IPS-20b (cell line): ENCODE data around the gene SRRM3.
"Not testable (repeated sequence)": the region's sequence is repeated elsewhere in the genome, so short reads cannot be mapped to it uniquely, and the experiment has no call there.

Experiments used
- H3K27ac ChIP-seq: one replicate; pipeline ENCODE4 v1.5.1; 2013; ENCODE audit warnings: low read length
- H3K27me3 ChIP-seq: 2 replicates; pipeline ENCODE4 v1.6.1; 2013; ENCODE audit warnings: mild to moderate bottlenecking, low read length, inconsistent platforms; ENCODE audit not compliant: insufficient read depth
- H3K36me3 ChIP-seq: 2 replicates; pipeline ENCODE4 v1.6.1; 2013; ENCODE audit warnings: low read depth, mild to moderate bottlenecking, inconsistent platforms, low read length, moderate library complexity; ENCODE audit not compliant: insufficient read depth
- H3K4me1 ChIP-seq: 2 replicates; pipeline ENCODE4 v1.6.1; 2013; ENCODE audit warnings: mild to moderate bottlenecking, control low read depth, inconsistent platforms, low read length, moderate library complexity; ENCODE audit not compliant: insufficient read depth
- H3K4me3 ChIP-seq: 2 replicates; pipeline ENCODE4 v1.5.1; 2013; ENCODE audit warnings: mild to moderate bottlenecking, low read length, inconsistent platforms
- H3K9ac ChIP-seq: 2 replicates; pipeline ENCODE4 v1.6.1; 2013; ENCODE audit warnings: low read depth, mild to moderate bottlenecking, inconsistent platforms, low read length, moderate library complexity
- H3K9me3 ChIP-seq: 2 replicates; pipeline ENCODE4 v1.6.1; 2013; ENCODE audit warnings: mild to moderate bottlenecking, low read depth, low read length, inconsistent platforms; ENCODE audit not compliant: insufficient read depth

The SRRM3 gene

GRCh38 chr7:76268376-76268775 lies 66.7 kb downstream of the SRRM3 start:
- no peak overlapping the region for H3K9ac ChIP-seq
- H3K36me3 ChIP-seq: no peaks in the 10 kb centered on the region
- H3K4me1 ChIP-seq: peaks cover 19% of the 10 kb centered on the region
- no peaks in the 10 kb centered on the region for H3K9me3 ChIP-seq
- no peak overlapping the region for H3K27ac ChIP-seq
- H3K4me3 ChIP-seq: no peak overlapping the region
- H3K27me3 ChIP-seq: peaks cover 28% of the 10 kb centered on the region

- no peak overlapping the region for H3K27ac ChIP-seq
- peak overlapping the region; percentile 27; the same call in 1 of the 2 replicates for H3K9ac ChIP-seq
- H3K4me3 ChIP-seq: no peak overlapping the region
- H3K27me3 ChIP-seq: peaks cover 37% of the 10 kb centered on the region
- peaks cover 19% of the 10 kb centered on the region for H3K4me1 ChIP-seq
- no peaks in the 10 kb centered on the region for H3K9me3 ChIP-seq
- no peaks in the 10 kb centered on the region for H3K36me3 ChIP-seq
Measured at GRCh38 chr7:76269895-76270294, 68.2 kb downstream of the SRRM3 start.

DNA sequence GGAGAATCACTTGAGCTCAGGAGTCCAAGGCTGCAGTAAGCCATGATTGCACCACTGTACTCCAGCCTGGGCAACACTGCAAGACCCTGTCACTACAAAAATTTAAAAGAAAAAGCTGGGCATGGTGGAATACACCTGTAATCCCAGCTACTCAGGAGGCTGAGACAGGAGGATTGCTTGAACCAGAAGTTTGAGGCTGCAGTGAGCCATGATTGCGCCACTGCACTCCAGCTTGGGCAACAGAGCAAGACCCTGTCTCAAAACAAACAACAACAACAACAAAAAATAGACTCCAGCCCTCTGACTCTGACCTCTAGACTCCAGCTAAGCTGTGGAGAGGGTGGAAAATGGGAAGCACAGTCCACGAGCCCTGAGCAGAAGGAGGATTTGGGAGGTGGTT lies 69.7 kb downstream of the SRRM3 start:
- Histone ChIP-seq H3K4me1 (peaks cover 19% of the 10 kb centered on the region), H3K27me3 (peaks cover 40% of the 10 kb centered on the region)
- not testable (repeated sequence) for H3K9me3 ChIP-seq, H3K4me3 ChIP-seq, H3K27ac ChIP-seq, H3K36me3 ChIP-seq, H3K9ac ChIP-seq

DNA sequence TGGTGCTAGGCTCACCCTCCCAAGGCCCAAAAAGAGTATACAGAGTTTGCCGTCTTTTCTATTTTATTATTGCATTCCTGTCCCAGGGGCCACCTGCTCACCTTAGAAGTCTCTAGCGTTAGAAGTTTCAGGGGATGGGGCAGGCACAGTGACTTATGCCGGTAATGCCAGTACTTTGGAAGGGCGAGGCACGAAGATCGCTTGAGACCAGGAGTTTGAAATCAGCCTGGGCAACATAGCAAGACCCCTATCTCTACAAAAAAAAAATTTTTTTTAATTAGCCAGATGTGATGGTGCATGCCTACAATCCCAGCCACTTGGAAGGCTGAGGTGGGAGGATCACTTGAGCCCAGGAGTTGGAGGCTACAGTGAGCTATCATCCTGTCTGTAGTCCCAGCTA lies 70.4 kb downstream of the SRRM3 start:
- Histone ChIP-seq H3K36me3 (no peaks in the 10 kb centered on the region), H3K4me3 (no peak overlapping the region), H3K27me3 (peaks cover 41% of the 10 kb centered on the region), H3K9ac (no peak overlapping the region), H3K4me1 (peaks cover 19% of the 10 kb centered on the region), H3K9me3 (no peaks in the 10 kb centered on the region), H3K27ac (no peak overlapping the region)

GRCh38 chr7:76272851-76273497 lies 71.3 kb downstream of the SRRM3 start:
- peaks cover 36% of the 10 kb centered on the region for H3K27me3 ChIP-seq
- peak overlapping the region; percentile 28 for H3K27ac ChIP-seq
- peak overlapping the region; percentile 29; the same call in 1 of the 2 replicates for H3K9ac ChIP-seq
- no peaks in the 10 kb centered on the region for H3K9me3 ChIP-seq
- H3K36me3 ChIP-seq: no peaks in the 10 kb centered on the region
- H3K4me3 ChIP-seq: peak overlapping the region; percentile 48; the same call in 1 of the 2 replicates
- H3K4me1 ChIP-seq: peaks cover 19% of the 10 kb centered on the region

DNA sequence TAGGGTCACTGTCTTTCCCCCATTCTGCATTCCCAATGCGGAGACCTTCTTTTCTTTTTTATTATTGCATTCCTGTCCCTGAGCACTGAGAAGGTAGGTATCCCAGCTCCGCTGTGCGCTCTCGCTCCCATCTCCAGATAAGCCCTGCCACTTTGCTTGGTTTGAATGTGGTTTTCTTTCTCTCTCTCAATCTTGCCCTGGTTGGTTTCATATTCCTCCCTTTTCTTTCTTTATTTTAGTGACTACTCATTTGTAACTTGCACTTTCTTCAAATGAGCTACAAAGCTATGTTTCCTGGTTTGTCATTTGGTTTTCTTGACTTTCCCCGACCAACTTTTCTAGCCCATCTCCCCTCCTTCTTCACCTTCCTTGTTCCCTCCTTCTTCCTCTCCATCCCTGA lies 71.8 kb downstream of the SRRM3 start:
- Histone ChIP-seq H3K36me3 (no peaks in the 10 kb centered on the region), H3K9ac (peak overlapping the region; percentile 29; the same call in 1 of the 2 replicates), H3K4me1 (peaks cover 17% of the 10 kb centered on the region), H3K27me3 (peaks cover 35% of the 10 kb centered on the region), H3K9me3 (no peaks in the 10 kb centered on the region), H3K4me3 (peak overlapping the region; percentile 48; the same call in 1 of the 2 replicates), H3K27ac (no peak overlapping the region)

- H3K4me1 ChIP-seq: peaks cover 7% of the 10 kb centered on the region; the same call in 1 of the 2 replicates
- no peak overlapping the region for H3K27ac ChIP-seq
- peaks cover 67% of the 10 kb centered on the region for H3K27me3 ChIP-seq
- no peaks in the 10 kb centered on the region for H3K9me3 ChIP-seq
- no peaks in the 10 kb centered on the region for H3K36me3 ChIP-seq
- H3K4me3 ChIP-seq: no peak overlapping the region
- H3K9ac ChIP-seq: no peak overlapping the region
Measured at GRCh38 chr7:76278540-76278939, 76.8 kb downstream of the SRRM3 start.

DNA sequence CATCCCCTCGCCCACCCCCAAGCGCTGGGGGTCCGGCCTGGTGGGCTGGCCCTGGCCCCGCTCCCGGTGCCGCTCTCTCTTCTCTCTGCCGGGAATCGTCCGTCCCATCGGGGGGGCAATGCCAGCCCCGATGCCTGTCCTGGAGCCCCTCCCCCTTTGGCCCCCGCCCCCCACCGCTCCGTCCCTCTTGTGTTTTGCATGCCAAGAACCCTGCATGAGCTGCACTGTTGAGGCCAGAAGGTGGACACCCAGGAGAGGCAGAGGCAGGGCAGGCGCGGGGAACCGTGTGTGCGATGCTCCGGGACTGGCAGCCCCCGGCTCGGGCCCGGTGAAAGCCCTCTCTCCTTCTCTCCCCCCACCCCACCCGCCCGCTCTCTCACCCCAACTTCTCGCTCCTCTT lies 78.7 kb downstream of the SRRM3 start:
- Histone ChIP-seq H3K27me3 (peaks cover 62% of the 10 kb centered on the region), H3K27ac (no peak overlapping the region), H3K9me3 (no peaks in the 10 kb centered on the region), H3K36me3 (no peaks in the 10 kb centered on the region), H3K4me1 (peaks cover 7% of the 10 kb centered on the region; the same call in 1 of the 2 replicates), H3K4me3 (peak overlapping the region; percentile 62; the same call in 1 of the 2 replicates), H3K9ac (no peak overlapping the region)

GRCh38 chr7:76281006-76281705 lies 79.5 kb downstream of the SRRM3 start:
- peaks cover 62% of the 10 kb centered on the region for H3K27me3 ChIP-seq
- H3K36me3 ChIP-seq: no peaks in the 10 kb centered on the region
- peak overlapping the region; percentile 62 for H3K4me3 ChIP-seq
- H3K9me3 ChIP-seq: no peaks in the 10 kb centered on the region
- peaks cover 7% of the 10 kb centered on the region; the same call in 1 of the 2 replicates for H3K4me1 ChIP-seq
- H3K9ac ChIP-seq: no peak overlapping the region
- H3K27ac ChIP-seq: no peak overlapping the region

- peak overlapping the region; percentile 68 for H3K4me3 ChIP-seq
- peaks cover 55% of the 10 kb centered on the region for H3K27me3 ChIP-seq
Measured at GRCh38 chr7:76281706-76282343, 80.1 kb downstream of the SRRM3 start.

GRCh38 chr7:76282344-76283253 lies 80.9 kb downstream of the SRRM3 start:
- Histone ChIP-seq H3K27ac (no peak overlapping the region), H3K4me3 (peak overlapping the region; percentile 68), H3K9me3 (no peaks in the 10 kb centered on the region), H3K36me3 (no peaks in the 10 kb centered on the region), H3K27me3 (peaks cover 51% of the 10 kb centered on the region), H3K4me1 (peaks cover 7% of the 10 kb centered on the region; the same call in 1 of the 2 replicates), H3K9ac (no peak overlapping the region; the same call in 1 of the 2 replicates)

More at GRCh38 chr7:76281706-76282343, 80.1 kb downstream of the SRRM3 start:
- no peak overlapping the region for H3K27ac ChIP-seq
- H3K9ac ChIP-seq: no peak overlapping the region; the same call in 1 of the 2 replicates
- H3K9me3 ChIP-seq: no peaks in the 10 kb centered on the region
- no peaks in the 10 kb centered on the region for H3K36me3 ChIP-seq
- peaks cover 7% of the 10 kb centered on the region; the same call in 1 of the 2 replicates for H3K4me1 ChIP-seq
